NT2/D1 (cell line): Measurements from ENCODE around the gene ELK4.

Source experiments
- SUZ12 ChIP-seq: IDR thresholded peaks from 2 replicates; pipeline ENCODE4 v1.6.1; 2011; ENCODE audit not compliant: insufficient read length, insufficient read depth; ENCODE audit errors: extremely low read depth
- YY1 ChIP-seq: IDR thresholded peaks from 2 replicates; pipeline ENCODE4 v1.6.1; 2011; ENCODE audit not compliant: insufficient read length, insufficient read depth
- ZNF274 ChIP-seq: IDR thresholded peaks from 2 replicates; pipeline ENCODE4 v1.6.1; 2011; ENCODE audit warnings: mild to moderate bottlenecking, low read depth, low read length

- TF ChIP-seq YY1 (no peak), SUZ12 (no peak), ZNF274 (no peak)
Observed at GRCh38 chr1:205612104-205612503, 19.7 kb downstream of the ELK4 start.
